GM10248 (cell line): ENCODE results near the gene GRHPR.

Source experiments
- CTCF ChIA-PET: fragments of 300-600 bp; sonication (Branson Sonifier 250); formaldehyde crosslinking; extraction: SDS; loops from one replicate; lab custom pipeline; 2021; ENCODE audit warnings: antibody characterized with exemption; lab: Yijun Ruan, JAX
- POLR2A ChIA-PET: fragments of 350-650 bp; sonication (Branson Sonifier 250); formaldehyde crosslinking; extraction: SDS; loops from one replicate; lab custom pipeline; 2020; ENCODE audit warnings: antibody characterized with exemption; lab: Yijun Ruan, JAX
- DNase-seq: peaks from one replicate; pipeline ENCODE4 v3.0.0; 2012; ENCODE audit errors: extremely low spot score
- CTCF ChIP-seq: IDR thresholded peaks from 2 replicates; pipeline ENCODE4 v1.5.1; 2012; ENCODE audit warnings: mild to moderate bottlenecking, low read depth; ENCODE audit errors: extremely low read depth, missing control alignments, control extremely low read depth

GRHPR gene

GRCh38 chr9:37453827-37454226, 31.3 kb downstream of the GRHPR start:
- no peak for DNase-seq
- POLR2A ChIA-PET, result no interaction called here
- CTCF ChIA-PET, result interaction anchor here (3.3 kb wide), 1 partner anchor 9 kb away, joined by 16 read pairs; no protein-coding TSS in a partner anchor
- TF ChIP-seq CTCF, result no peak

- ChIA-PET POLR2A (no interaction called here), CTCF (interaction anchor here (3.3 kb wide), 1 partner anchor 9 kb away, joined by 16 read pairs; no protein-coding TSS in a partner anchor)
Observed at GRCh38 chr9:37454238-37454637, 31.7 kb downstream of the GRHPR start.

GRCh38 chr9:37455884-37456647, 33.6 kb downstream of the GRHPR start:
- DNase-seq, result peak; percentile 7
- ChIA-PET CTCF (interaction anchor here (1.6 kb wide), 1 partner anchor 44 kb away, joined by 5 read pairs; no protein-coding TSS in a partner anchor), POLR2A (interaction anchor here (0.6 kb wide), 1 partner anchor 20 kb away, joined by 4 read pairs; no protein-coding TSS in a partner anchor)
- no peak for TF ChIP-seq CTCF

More at GRCh38 chr9:37454238-37454637, 31.7 kb downstream of the GRHPR start:
- DNase-seq, result no peak
- TF ChIP-seq CTCF, result no peak

- DNase-seq, result peak; percentile 11
- ChIA-PET CTCF (interaction anchor here (0.9 to 1.6 kb wide), 2 partner anchors 41 to 45 kb away, joined by 3 to 5 read pairs; no protein-coding TSS in a partner anchor), POLR2A (interaction anchor here (0.6 kb wide), 1 partner anchor 21 kb away, joined by 4 read pairs; no protein-coding TSS in a partner anchor)
- no peak for TF ChIP-seq CTCF
Observed at GRCh38 chr9:37456817-37457216, 34.3 kb downstream of the GRHPR start.

GRCh38 chr9:37464006-37464405, 41.5 kb downstream of the GRHPR start:
- no peak for TF ChIP-seq CTCF
- ChIA-PET POLR2A (no interaction called here), CTCF (interaction anchor here (1.2 to 2.9 kb wide), 3 partner anchors 11 to 130 kb away, joined by 3 to 16 read pairs (median 3); no protein-coding TSS in a partner anchor)
- DNase-seq, result no peak

GRCh38 chr9:37464426-37465248, 42.1 kb downstream of the GRHPR start:
- CTCF ChIA-PET, result interaction anchor here (1.2 to 2.9 kb wide), 3 partner anchors 12 to 130 kb away, joined by 3 to 16 read pairs (median 3); no protein-coding TSS in a partner anchor
- no peak for TF ChIP-seq CTCF
- peak; percentile 53 for DNase-seq
- POLR2A ChIA-PET, result interaction anchor here (0.6 to 1.1 kb wide), 4 partner anchors 22 to 290 kb away, joined by 3 to 6 read pairs (median 5); no protein-coding TSS in a partner anchor
